PC-9 (cell line): ENCODE results near the gene ZNF654.

Experiments used
- CTCF ChIP-seq: fragments of 200-600 bp; sonication (generic); conservative IDR thresholded peaks from 2 replicates; pipeline ENCODE4 v1.6.1; 2017; ENCODE audit warnings: mixed run types, antibody characterized with exemption, mild to moderate bottlenecking, moderate library complexity
- EZH2 ChIP-seq: fragments of 200-600 bp; sonication (generic); IDR thresholded peaks from 2 replicates; pipeline ENCODE4 v1.8.0; 2017; ENCODE audit warnings: antibody characterized with exemption, low read depth

GRCh38 chr3:88057630-88058305 lies 1.3 kb upstream of the ZNF654 start:
- TF ChIP-seq CTCF (no peak), EZH2 (no peak)
